ENCODE measurements around the gene ODAD3. TPM values are rescaled to one million over a fixed set of nuclear protein-coding genes. Genes with fewer than 3 reads are reported as not detected.

ODAD3 gene
- total RNA-seq, 1 experiment from 2014 or later: 0.39 TPM

DNA sequence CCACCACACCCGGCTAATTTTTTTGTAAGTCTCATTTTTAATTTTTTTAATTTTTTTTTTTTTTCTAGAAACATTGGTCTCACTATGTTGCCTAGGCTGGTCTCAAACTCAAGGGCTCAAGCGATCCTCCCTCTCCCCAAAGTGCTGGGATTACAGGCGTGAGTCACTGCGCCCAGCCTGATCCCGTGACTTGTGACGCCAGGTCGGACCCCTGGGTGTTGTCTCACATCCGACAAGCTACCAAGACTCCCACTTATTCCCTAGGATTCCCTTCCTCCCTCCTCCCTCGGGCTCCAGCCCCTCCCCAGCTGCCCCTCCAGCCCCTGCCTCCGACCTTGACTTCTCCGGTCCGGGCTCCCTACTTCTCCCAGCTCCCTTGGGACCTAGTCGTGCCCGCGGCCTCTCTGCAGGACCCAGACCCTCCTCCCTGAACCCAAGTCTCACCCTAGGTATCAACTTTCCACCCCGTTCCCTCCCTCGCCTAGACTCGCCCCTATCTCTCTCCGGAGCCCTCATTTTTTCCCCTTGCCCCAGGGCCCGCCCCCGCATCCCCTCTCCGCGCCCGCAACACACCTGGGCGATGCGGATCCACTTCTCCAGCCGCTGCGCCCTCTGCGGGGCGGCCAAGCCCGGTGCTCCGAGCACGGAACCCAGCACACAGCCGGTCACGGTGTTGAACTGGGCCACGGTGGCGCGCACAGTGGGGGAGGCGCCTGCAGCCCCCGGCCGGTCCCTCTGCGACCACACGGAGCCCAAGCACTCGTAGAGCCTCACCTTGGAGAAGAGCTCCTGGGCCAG is 28.9 kb downstream of the ODAD3 start:
- BruUV-seq (replicated peaks): no TSS peak
- ChIA-PET CTCF (interaction anchor here (0.6 to 0.7 kb wide), 3 partner anchors 20 to 62 kb away, joined by 3 to 10 read pairs (median 3); no protein-coding TSS in a partner anchor), POLR2A (ENCODE audit: unreplicated experiment) (interaction anchor here (0.6 kb wide), 1 partner anchor 12 kb away, joined by 6 read pairs; no protein-coding TSS in a partner anchor)
- no peaks in the 10 kb centered on the region for H3K4me1 ChIP-seq (replicated peaks; ENCODE audit: insufficient read depth)
- H3F3A ChIP-seq (ENCODE audit: insufficient read depth, low read depth): peaks cover 26% of the 10 kb centered on the region
- H3K27ac ChIP-seq: no peak overlapping the region
- TF ChIP-seq EZH2 (IDR thresholded peaks at IDR 0.05; ENCODE audit: low read depth): no peak
- TF ChIP-seq, protein P1, sequence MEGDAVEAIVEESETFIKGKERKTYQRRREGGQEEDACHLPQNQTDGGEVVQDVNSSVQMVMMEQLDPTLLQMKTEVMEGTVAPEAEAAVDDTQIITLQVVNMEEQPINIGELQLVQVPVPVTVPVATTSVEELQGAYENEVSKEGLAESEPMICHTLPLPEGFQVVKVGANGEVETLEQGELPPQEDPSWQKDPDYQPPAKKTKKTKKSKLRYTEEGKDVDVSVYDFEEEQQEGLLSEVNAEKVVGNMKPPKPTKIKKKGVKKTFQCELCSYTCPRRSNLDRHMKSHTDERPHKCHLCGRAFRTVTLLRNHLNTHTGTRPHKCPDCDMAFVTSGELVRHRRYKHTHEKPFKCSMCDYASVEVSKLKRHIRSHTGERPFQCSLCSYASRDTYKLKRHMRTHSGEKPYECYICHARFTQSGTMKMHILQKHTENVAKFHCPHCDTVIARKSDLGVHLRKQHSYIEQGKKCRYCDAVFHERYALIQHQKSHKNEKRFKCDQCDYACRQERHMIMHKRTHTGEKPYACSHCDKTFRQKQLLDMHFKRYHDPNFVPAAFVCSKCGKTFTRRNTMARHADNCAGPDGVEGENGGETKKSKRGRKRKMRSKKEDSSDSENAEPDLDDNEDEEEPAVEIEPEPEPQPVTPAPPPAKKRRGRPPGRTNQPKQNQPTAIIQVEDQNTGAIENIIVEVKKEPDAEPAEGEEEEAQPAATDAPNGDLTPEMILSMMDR (conservative IDR thresholded peaks at IDR 0.05): no peak
- H4K20me1 ChIP-seq (ENCODE audit: insufficient read depth): no peaks in the 10 kb centered on the region
- no peaks in the 10 kb centered on the region for H3K27me3 ChIP-seq (ENCODE audit: insufficient read depth, low read depth)
- no peaks in the 10 kb centered on the region for H3K9me2 ChIP-seq (ENCODE audit: insufficient read depth)
- no peak for DNase-seq
- H2AFZ ChIP-seq: no peak overlapping the region
- H3K36me3 ChIP-seq (ENCODE audit: low read depth): peaks cover 13% of the 10 kb centered on the region
- H3K4me3 ChIP-seq: no peak overlapping the region
- no peaks in the 10 kb centered on the region for H3K79me2 ChIP-seq (ENCODE audit: low read depth)
- no peaks in the 10 kb centered on the region for H3K9me3 ChIP-seq (ENCODE audit: insufficient read depth, low read depth)
- H3K4me2 ChIP-seq: no peak overlapping the region
- intact Hi-C loops (cut with micrococcal nuclease; ENCODE audit: unreplicated experiment): no loop called here

DNA sequence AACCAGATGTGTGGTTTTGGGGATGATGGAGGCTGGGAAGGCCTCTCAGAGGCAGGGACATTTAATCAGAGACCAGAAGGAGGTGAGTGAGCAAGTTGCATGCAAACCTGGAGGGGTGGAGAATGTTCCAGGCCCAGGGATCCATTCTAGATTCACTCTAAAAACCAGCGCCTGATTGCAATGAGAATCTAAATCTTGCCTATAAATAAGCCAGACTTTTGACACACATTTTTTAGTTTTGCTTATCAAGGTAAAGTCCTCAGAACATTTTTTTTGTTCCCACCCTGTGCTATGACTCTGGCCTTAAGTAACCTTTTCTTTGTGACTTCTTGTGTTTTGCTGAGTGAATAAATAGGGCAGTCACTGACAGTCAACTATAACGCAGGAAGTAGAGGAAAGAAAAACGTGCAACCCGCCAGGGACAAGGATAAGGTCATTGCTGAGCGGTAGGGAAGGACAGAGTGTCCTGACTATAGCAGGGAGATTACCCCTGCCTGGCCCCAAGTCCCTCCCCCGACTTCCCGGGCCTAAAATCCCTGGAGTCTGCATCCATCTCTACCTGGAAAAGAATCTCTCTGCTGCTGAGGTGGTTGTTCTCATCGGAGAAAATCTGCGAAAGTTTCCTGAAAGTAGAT is 30.2 kb downstream of the ODAD3 start:
- H3F3A ChIP-seq (ENCODE audit: insufficient read depth, low read depth): peaks cover 22% of the 10 kb centered on the region
- no peaks in the 10 kb centered on the region for H4K20me1 ChIP-seq (ENCODE audit: insufficient read depth)
- H3K27me3 ChIP-seq (ENCODE audit: insufficient read depth, low read depth): no peaks in the 10 kb centered on the region
- no peaks in the 10 kb centered on the region for H3K9me2 ChIP-seq (ENCODE audit: insufficient read depth)
- CTCF ChIA-PET: no interaction called here
- TF ChIP-seq, protein P1 (conservative IDR thresholded peaks at IDR 0.05): no peak
- intact Hi-C loops (cut with micrococcal nuclease; ENCODE audit: unreplicated experiment): no loop called here
- H2AFZ ChIP-seq: no peak overlapping the region
- H3K4me1 ChIP-seq (replicated peaks; ENCODE audit: insufficient read depth): no peaks in the 10 kb centered on the region
- no TSS peak for BruUV-seq (replicated peaks)
- DNase-seq: no peak
- no peak overlapping the region for H3K27ac ChIP-seq
- no peaks in the 10 kb centered on the region for H3K9me3 ChIP-seq (ENCODE audit: insufficient read depth, low read depth)
- H3K36me3 ChIP-seq (ENCODE audit: low read depth): peaks cover 13% of the 10 kb centered on the region
- H3K4me3 ChIP-seq: no peak overlapping the region
- H3K4me2 ChIP-seq: no peak overlapping the region
- H3K79me2 ChIP-seq (ENCODE audit: low read depth): no peaks in the 10 kb centered on the region
- POLR2A ChIA-PET (ENCODE audit: unreplicated experiment): no interaction called here

DNA sequence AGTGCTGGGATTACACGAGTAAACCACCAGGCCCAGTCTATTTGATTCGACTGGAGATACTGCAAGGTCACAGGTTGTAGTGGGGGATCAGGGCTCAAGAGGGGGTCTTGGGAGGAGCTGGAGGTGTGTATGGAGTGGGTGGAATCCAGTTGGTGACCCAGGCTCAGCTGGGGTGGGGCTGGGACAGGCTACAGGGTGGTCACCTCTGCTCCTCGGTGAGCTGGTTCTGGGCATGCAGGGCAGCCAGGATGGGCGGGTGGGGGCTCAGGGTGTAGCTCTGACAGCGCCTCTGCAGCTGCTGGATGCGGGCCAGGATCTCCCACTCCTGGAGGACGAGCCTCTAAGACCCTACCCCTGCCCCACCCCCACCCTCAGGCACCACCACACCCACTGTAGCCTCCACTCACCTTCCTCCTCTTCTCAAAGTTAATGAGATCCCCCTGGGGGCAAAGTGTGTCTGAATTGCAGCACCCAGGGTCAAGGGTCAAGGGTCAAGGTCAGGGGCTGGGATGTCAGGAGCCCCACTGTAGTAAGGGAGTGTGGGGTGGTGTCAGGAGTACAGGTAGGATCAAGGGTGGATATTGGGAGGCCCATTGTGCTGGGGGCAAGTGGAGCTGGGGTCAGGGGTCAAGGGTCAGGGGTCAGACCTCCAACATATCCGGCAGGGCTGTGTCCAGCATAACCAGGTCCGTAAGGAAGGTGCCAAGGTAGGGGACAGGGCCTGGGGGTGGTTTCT is 32.9 kb downstream of the ODAD3 start:
- POLR2A ChIA-PET (ENCODE audit: unreplicated experiment): no interaction called here

More for the DNA sequence above, 32.9 kb downstream of the ODAD3 start:
- TF ChIP-seq EZH2 (IDR thresholded peaks at IDR 0.05; ENCODE audit: low read depth): no peak
- TF ChIP-seq, protein P1 (conservative IDR thresholded peaks at IDR 0.05): no peak
- CTCF ChIA-PET: no interaction called here
- Histone ChIP-seq H3K79me2 (ENCODE audit: low read depth) (no peaks in the 10 kb centered on the region), H3K36me3 (ENCODE audit: low read depth) (peaks cover 11% of the 10 kb centered on the region), H2AFZ (no peak overlapping the region), H3K27ac (no peak overlapping the region), H3K4me2 (no peak overlapping the region), H4K20me1 (ENCODE audit: insufficient read depth) (no peaks in the 10 kb centered on the region), H3K9me2 (ENCODE audit: insufficient read depth) (no peaks in the 10 kb centered on the region), H3K9me3 (ENCODE audit: insufficient read depth, low read depth) (no peaks in the 10 kb centered on the region), H3K4me3 (no peak overlapping the region), H3K27me3 (ENCODE audit: insufficient read depth, low read depth) (no peaks in the 10 kb centered on the region), H3F3A (ENCODE audit: insufficient read depth, low read depth) (peaks cover 16% of the 10 kb centered on the region), H3K4me1 (replicated peaks; ENCODE audit: insufficient read depth) (no peaks in the 10 kb centered on the region)
- intact Hi-C loops (cut with micrococcal nuclease; ENCODE audit: unreplicated experiment): no loop called here
- no peak for DNase-seq
- no TSS peak for BruUV-seq (replicated peaks)
